ENCODE measurements around the gene GNG12.

GRCh38 chr1:67825591-67825990 is 7.7 kb downstream of the GNG12 start:
- TF ChIP-seq CTCF (IDR thresholded peaks at IDR 0.05; ENCODE audit: extremely low read depth in 1 of 2, insufficient read depth in 1 of 2, low read depth in 1 of 2, low read length in 2 of 2) (no peak), POLR2A (IDR thresholded peaks at IDR 0.05; ENCODE audit: low read depth, low read length) (no peak), EZH2 (IDR thresholded peaks at IDR 0.05; ENCODE audit: borderline replicate concordance, low read depth, low read length, severe bottlenecking) (no peak)
- TF ChIP-seq, protein P1, sequence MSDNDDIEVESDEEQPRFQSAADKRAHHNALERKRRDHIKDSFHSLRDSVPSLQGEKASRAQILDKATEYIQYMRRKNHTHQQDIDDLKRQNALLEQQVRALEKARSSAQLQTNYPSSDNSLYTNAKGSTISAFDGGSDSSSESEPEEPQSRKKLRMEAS (IDR thresholded peaks at IDR 0.05; ENCODE audit: insufficient read depth, insufficient read length): no peak
